HG02884 (cell line): ENCODE results near the gene ZC3H7B.

Experiments
- ATAC-seq: cut with Tn5 transposase; IDR thresholded peaks from one replicate; pipeline ENCODE4 v1.9.1; 2021; ENCODE audit warnings: mild to moderate bottlenecking, moderate library complexity; ENCODE audit not compliant: unreplicated experiment

ZC3H7B gene

GRCh38 chr22:41352058-41352457, 50.7 kb downstream of the ZC3H7B start:
- ATAC-seq = no peak

DNA sequence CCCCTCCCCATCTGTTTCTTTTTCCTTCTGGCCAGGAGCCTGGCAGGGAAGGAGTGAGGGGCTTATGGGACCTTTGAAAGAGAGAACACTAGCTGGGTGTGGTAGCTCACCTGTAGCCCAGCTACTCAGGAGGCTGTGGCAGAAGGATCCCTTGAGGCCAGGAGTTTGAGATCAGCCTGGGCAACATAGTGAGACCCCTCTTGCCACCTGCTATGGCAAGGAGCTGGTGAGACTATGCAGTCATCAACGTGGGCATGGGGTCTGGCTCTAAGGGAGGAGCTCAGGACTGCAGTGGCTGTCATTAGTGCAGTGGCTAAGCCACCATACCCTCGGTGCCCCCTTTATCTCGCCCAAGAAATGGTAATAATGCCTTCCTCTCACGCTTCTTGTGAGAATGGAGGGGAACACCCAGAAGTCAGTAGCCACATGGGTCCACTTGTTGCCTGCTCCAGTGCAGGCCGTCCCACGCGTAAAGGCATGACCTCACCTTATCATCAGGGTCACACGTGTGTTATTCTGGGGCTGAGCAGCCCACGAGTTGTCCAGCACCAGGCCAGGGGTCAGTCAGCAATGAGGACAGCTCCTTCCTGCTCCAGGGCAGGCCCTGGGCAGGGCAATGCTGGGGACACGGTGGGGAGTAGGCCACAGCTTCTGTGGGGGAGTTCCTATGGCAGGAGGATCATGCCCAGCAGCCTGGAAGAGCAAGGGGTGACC, 52.7 kb downstream of the ZC3H7B start:
- no peak for ATAC-seq

DNA sequence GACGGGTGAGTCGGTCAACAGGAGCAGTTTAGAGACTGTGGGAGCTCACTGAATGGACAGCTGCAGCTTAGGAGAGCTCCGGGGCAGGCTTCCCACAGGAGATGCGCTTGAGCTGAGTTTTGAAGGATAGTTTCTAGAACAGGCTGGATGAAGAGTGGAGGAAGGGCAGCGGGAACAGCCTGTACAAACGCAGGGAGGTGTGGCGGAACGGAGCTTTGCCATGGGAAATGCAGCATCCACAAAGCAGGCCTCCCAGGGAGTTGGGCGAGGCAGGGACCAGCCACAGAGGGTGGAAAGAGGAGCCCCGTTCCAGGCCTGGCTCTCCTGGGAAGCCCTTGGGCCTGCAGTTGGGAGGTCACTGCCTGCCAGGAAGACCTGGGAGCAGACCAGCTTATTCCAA, 53.7 kb downstream of the ZC3H7B start:
- no peak for ATAC-seq

DNA sequence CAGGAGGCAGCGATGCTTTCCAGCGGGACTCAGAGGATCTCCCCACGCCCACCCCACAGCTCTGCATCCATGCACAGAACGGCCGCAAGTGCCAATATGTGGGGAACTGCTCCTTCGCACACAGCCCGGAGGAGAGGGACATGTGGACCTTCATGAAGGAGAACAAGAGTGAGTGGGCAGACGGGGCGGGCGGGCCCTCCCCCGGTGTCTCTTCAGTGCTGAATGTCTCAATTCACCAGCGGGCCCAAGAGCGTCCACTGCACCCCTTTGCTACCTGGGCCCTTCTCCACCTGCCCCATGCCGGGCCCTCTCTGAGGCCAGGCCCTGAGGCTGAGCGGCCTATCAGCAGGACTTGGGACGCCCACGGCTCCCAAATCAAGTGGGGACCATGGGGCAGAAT, 54.6 kb downstream of the ZC3H7B start:
- no peak for ATAC-seq

DNA sequence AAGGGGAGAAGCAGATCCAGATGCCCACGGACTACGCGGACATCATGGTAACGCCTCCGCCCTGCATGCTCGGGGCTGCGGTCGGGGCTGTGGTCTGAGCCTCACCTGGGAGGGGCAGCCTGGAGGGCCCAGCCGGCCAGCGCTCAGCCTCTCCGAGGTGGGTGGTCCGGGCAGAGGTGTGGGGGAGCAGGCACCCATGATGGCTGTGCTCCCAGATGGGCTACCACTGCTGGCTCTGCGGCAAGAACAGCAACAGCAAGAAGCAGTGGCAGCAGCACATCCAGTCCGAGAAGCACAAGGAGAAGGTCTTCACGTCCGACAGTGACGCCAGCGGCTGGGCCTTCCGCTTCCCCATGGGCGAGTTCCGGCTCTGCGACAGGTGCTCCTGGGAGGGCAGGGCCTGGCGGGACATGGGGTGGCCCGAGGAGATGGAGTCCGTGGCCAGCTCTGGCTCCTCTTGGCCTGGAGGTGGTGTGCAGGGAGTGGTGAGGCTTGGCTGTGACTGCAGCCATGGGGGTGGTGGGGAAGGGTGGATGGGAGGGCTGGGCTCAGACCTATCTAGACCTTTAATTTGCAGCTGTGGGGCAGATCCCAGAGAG, 55.2 kb downstream of the ZC3H7B start:
- no peak for ATAC-seq

- ATAC-seq = no peak
Measured at GRCh38 chr22:41357191-41357590, 55.9 kb downstream of the ZC3H7B start.

DNA sequence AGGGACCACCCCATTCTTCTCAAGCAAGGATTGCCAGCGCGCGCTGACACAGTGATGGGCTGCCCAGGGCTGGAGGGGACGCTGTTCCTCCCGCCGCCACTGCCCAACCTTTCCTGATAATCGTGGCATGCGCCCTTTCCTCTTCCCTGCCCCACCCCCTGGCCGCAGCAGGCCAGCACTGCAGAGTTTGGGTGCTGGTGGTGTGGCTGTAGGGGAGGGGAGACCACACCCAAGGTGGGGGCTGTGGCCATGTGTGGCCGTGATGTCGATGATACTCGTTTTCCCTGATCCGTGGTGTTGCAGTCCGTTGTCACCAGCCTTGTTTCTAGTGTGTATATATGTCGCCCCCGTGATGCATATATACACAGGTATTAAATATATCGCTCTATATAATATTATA, 57.6 kb downstream of the ZC3H7B start:
- no peak for ATAC-seq

DNA sequence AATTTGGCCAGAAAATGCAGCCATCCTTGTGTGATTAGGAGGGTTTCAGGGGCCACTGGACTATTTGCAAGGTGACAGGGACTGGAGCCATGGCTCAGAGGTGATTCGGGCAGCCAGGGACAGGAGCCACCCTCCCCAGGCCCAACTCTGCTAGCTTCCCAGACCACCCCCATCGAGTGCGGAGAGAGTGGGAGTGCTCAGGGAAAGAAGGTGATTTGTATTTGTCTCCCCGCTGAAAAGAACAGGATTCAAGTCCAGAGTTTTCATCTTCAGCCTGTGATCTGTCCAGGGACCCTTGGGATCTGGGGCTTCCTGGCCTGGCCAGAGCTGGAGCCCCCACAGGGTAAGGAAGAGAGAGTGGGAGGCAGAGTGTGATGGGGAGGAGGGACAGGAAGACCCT, 58.1 kb downstream of the ZC3H7B start:
- ATAC-seq = no peak

GRCh38 chr22:41360126-41360525, 58.8 kb downstream of the ZC3H7B start:
- no peak for ATAC-seq

GRCh38 chr22:41361716-41362310, 60.5 kb downstream of the ZC3H7B start:
- no peak for ATAC-seq

DNA sequence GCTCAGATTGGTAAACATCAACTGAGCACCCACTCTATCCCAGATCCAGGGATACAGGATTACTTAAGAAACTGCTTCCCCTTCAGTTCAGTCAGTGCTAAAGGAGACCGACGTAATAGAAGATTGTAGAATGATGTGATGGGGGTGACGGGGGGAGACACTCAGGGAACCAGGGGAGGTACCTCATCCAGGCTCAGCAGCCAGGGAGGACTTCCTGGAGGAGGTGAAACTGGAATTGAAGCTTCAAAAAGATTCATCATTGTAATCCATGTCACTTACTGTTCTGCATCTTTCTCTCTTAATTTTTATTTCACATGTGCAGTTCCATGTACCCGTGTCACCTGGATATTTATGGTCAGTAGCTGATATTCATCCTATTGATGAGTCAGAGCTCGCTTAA, 61.3 kb downstream of the ZC3H7B start:
- no peak for ATAC-seq

DNA sequence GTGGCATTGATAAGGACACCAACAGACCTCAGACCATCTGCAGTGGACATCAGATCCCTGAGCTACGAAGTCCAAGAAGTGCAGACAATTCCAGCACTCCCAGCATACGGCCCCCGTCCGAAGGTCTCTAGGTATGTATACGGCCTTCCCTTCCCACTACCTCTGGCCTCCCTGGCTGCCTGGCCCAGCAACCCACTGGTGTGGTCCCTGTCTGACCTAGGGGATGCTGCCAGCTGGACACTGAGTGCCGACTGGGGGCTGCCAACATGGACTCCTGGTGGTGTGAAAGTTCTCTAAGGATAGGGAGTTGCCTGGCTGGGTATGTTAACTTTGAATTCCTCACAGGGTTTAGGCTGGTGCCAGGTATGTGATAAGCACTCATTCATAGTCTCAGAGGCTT, 62.9 kb downstream of the ZC3H7B start:
- ATAC-seq = no peak

- no peak for ATAC-seq
Measured at GRCh38 chr22:41364955-41365354, 63.6 kb downstream of the ZC3H7B start.

DNA sequence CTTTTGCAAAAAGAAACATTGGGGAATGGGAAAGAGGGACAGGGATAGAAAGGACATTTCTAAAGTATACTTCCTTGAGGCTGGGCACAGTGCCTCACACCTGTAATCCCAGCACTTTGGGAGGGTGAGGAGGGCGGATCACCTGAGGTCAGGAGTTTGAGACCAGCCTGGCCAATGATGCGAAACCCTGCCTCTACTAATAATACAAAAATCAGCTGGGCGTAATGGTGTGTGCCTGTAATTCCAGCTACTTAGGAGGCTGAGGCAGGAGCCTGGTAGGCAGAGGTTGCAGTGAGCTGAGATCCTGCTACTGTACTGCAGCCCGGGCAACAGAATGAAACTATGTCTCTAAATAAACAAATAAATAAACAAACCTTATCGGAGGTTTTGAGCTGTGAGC, 64.1 kb downstream of the ZC3H7B start:
- ATAC-seq = no peak

- ATAC-seq = no peak
Measured at GRCh38 chr22:41366323-41367029, 65.2 kb downstream of the ZC3H7B start.

DNA sequence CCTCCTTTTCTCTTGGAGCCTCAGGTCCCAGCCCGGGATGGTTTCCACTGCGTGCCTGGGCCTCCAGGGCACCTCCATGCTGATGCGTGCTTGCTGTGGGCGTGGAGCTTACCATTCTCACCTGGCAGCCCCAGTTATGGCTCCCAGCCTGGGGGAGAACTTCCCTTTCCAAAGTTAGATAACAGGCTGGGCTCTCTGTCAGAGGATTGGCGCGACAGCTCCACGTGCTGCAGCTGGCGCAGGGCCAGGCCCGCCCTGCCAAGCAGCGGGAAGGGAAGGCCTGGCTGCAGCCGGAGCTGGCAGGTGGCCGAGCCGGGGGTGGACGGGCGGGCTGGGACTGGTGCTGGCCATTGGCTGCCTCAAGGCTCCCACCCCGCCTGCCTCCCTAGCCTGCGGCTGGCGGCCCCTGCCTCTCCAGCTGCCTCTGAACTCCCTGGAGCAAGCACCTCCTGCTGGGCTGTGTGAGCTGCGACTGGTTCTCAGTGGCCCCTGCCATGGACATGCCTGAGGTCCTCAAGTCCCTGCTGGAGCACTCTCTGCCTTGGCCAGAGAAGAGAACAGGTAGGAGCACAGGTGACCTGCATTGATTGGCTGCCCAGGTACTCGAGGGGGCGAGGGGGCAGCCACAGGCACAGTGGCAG, 65.8 kb downstream of the ZC3H7B start:
- ATAC-seq = no peak

GRCh38 chr22:41367680-41368542, 66.6 kb downstream of the ZC3H7B start:
- no peak for ATAC-seq

DNA sequence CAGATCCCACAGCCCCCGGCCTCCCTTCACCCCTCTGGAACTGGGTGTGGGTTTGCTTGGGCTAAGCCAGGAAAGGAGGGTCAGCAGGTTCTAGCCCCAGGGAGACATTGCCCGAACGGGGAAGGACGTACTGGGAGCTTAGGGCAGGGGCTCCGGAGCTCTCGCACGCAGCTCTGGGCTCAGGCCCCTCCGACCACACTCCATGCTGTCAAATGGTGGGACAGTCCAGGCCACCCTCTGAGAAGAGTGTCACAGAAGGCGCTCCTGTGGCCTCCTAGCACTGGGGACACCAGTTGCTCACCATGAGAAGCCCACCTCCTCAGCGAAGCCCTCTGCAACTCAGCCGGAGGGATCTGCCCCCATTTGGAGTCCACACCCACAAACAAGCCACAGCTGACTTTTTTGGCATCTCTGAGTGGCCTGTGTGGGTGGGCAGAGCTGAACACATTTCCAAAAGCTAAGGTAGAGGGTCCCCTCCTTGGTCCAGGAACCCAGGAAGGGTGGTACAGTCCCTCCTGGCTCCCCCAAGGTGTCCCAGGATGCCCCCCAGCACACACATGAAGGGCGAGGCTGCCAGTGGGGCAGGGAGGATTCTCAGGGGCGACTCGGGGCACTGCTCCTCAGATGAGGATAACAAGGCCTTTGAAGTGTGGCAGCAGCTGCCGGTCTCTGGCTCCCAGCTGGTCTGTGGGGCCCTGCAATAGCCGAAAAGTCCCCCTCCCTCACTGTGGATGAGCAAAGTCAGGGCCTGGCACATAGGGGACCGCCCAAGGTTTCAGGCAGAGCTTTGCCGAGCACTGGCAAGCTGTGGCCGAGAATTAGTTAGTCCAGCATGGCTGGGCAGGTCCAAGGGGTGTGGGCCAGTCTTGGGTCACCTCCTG, 67.5 kb downstream of the ZC3H7B start:
- no peak for ATAC-seq

DNA sequence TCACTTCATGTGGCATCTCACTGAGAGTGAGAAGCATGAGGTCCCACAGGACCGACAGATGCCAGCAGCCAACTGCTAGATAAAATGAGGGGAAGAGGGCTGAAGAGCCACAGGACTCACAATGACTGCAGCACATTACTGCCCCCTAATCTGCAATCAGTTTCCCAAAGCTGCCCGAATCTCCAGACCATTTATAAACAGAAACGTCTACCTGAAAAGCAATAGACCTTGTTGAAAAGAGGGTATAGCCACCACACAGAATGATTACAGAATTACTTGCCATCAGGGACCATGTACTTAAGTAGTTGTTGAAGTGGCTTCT, 68.1 kb downstream of the ZC3H7B start:
- ATAC-seq = no peak

DNA sequence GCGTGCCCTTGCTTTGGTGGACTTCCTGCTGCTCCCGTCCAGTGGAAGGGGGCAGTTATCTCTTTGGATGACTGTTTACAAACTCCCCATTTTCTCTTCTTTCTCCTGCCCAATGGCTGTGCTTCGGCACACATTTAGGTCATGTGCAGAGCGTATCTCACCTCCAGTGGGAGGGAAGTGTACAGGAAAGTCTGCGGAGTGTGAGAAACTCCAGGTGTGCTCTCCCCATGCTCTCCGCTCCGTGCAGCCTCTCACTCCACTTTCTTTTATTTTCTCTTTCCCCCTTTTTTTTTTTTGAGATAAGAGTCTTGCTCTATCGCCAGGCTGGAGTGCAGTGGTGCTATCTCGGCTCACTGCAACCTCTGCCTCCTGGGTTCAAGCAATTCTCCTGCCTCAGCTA, 68.5 kb downstream of the ZC3H7B start:
- ATAC-seq = no peak
